GM06990 (cell line): ENCODE results near the gene KCNH6.

ENCODE experiments used
- DNase-seq: peaks from one replicate; pipeline ENCODE4 v3.0.0-alpha.2; 2011; ENCODE audit not compliant: insufficient read length; ENCODE audit errors: extremely low read depth
- H3K27me3 ChIP-seq: replicated peaks from 2 replicates; pipeline ENCODE4 v1.6.0; 2011; ENCODE audit warnings: low read length; ENCODE audit not compliant: control insufficient read depth, insufficient read depth
- H3K36me3 ChIP-seq: 2 replicates; pipeline ENCODE4 v1.5.1; 2011; ENCODE audit warnings: low read length; ENCODE audit not compliant: control insufficient read depth, insufficient read depth
- H3K4me3 ChIP-seq: replicated peaks from 2 replicates; pipeline ENCODE4 v1.5.1; 2011; ENCODE audit warnings: low read depth, mild to moderate bottlenecking, control low read depth, low read length
- CTCF ChIP-seq: IDR thresholded peaks from 2 replicates; pipeline ENCODE4 v1.5.1; 2011; ENCODE audit warnings: low read length, control low read depth, mild to moderate bottlenecking, inconsistent platforms; ENCODE audit not compliant: insufficient read depth, poor library complexity, severe bottlenecking

The KCNH6 gene

DNA sequence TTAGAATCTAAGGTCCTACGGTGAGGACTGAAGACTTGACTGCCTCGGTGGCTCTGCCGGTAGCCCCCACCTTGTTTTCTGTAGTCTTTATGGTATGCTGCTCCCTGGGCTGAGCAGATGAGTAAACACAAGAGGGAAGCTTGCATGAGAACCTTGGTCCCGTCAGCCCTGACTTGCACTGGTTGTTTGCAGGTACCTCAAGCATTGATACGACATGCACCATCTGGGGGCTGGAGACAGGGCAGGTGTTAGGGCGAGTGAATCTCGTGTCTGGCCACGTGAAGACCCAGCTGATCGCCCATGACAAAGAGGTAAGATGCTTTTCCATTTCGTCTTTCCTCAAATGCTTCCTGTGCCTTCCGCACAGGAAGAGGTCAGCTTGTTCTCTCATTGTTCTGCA lies 56.5 kb downstream of the KCNH6 start:
- no peak for DNase-seq
- H3K36me3 ChIP-seq = peaks cover 23% of the 10 kb centered on the region
- no peak for TF ChIP-seq CTCF
- H3K27me3 ChIP-seq = no peaks in the 10 kb centered on the region
- H3K4me3 ChIP-seq = no peak overlapping the region

GRCh38 chr17:63587770-63588169 lies 64.6 kb downstream of the KCNH6 start:
- TF ChIP-seq CTCF = no peak
- DNase-seq = no peak
- H3K27me3 ChIP-seq = no peaks in the 10 kb centered on the region
- no peak overlapping the region for H3K4me3 ChIP-seq
- peaks cover 37% of the 10 kb centered on the region for H3K36me3 ChIP-seq

GRCh38 chr17:63588797-63589196 lies 65.6 kb downstream of the KCNH6 start:
- no peak overlapping the region for H3K4me3 ChIP-seq
- H3K27me3 ChIP-seq = no peaks in the 10 kb centered on the region
- peaks cover 32% of the 10 kb centered on the region for H3K36me3 ChIP-seq
- TF ChIP-seq CTCF = no peak
- DNase-seq = no peak

- Histone ChIP-seq H3K36me3 (peaks cover 30% of the 10 kb centered on the region), H3K27me3 (no peaks in the 10 kb centered on the region), H3K4me3 (no peak overlapping the region)
- no peak for TF ChIP-seq CTCF
- no peak for DNase-seq
These were observed 66.5 kb downstream of the KCNH6 start for GRCh38 chr17:63589646-63590045.

DNA sequence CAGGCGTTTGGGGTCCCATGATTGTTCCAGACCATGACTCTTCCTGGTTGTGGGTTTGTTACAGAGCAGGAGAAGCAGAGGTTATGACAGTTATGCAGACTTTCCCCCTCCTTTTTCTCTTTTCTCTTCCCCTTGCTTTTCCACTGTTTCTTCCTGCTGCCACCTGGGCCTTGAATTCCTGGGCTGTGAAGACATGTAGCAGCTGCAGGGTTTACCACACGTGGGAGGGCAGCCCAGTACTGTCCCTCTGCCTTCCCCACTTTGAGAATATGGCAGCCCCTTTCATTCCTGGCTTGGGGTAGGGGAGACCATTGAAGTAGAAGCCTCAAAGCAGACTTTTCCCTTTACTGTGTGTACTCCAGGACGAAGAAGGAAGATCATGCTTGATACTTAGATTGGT lies 69.6 kb downstream of the KCNH6 start:
- H3K36me3 ChIP-seq = peaks cover 18% of the 10 kb centered on the region

More for the DNA sequence above, 69.6 kb downstream of the KCNH6 start:
- TF ChIP-seq CTCF = no peak
- DNase-seq = no peak
- Histone ChIP-seq H3K27me3 (no peaks in the 10 kb centered on the region), H3K4me3 (no peak overlapping the region)
